GM12878 (cell line): ENCODE data around the gene MYO1E. TPM values are rescaled to one million over a fixed set of nuclear protein-coding genes. Genes with fewer than 3 reads are reported as not detected.

ENCODE experiments used
- BHLHE40 ChIP-seq, 2 experiments: fragments of 450-650 bp in 1 of 2; IDR thresholded peaks; 2 replicates each; pipeline ENCODE4 v1.6.1; 2011 to 2017; ENCODE audit warnings: low read depth in 2 of 2, borderline replicate concordance in 1 of 2, improper control_type of control experiment in 1 of 2, low read length in 1 of 2, mild to moderate bottlenecking in 1 of 2
- CBFB ChIP-seq: IDR thresholded peaks from 2 replicates; pipeline ENCODE4 v1.6.1; 2016; ENCODE audit warnings: antibody characterized with exemption, low read depth
- EED ChIP-seq: sonication (generic); IDR thresholded peaks from 2 replicates; pipeline ENCODE4 v1.6.1; 2016; ENCODE audit warnings: antibody characterized with exemption, low read depth
- ETV6 ChIP-seq, 2 experiments: fragments of 450-650 bp in 1 of 2; IDR thresholded peaks in 1 of 2; conservative IDR thresholded peaks in 1 of 2; 2 replicates each; pipeline ENCODE4 v1.6.1; 2014; ENCODE audit warnings: antibody characterized with exemption in 1 of 2, borderline replicate concordance in 1 of 2, low read depth in 1 of 2, mild to moderate bottlenecking in 1 of 2, moderate library complexity in 1 of 2
- FOXM1 ChIP-seq: IDR thresholded peaks from 2 replicates; pipeline ENCODE4 v1.6.1; 2012; ENCODE audit warnings: low read depth, mild to moderate bottlenecking, inconsistent platforms, low read length, moderate library complexity
- MTA3 ChIP-seq: IDR thresholded peaks from 2 replicates; pipeline ENCODE4 v1.6.1; 2012; ENCODE audit warnings: low read length, inconsistent platforms, borderline replicate concordance
- NFIC ChIP-seq: IDR thresholded peaks from 2 replicates; pipeline ENCODE4 v1.6.1; 2012; ENCODE audit warnings: low read depth, mild to moderate bottlenecking, inconsistent platforms, low read length, moderate library complexity
- NR2F1 ChIP-seq: fragments of 450-650 bp; conservative IDR thresholded peaks from 2 replicates; pipeline ENCODE4 v1.6.1; 2017; ENCODE audit warnings: mild to moderate bottlenecking
- PAX5 ChIP-seq: IDR thresholded peaks from 2 replicates; pipeline ENCODE4 v1.6.1; 2011; ENCODE audit warnings: low read depth, low read length, borderline replicate concordance
- PML ChIP-seq: IDR thresholded peaks from 2 replicates; pipeline ENCODE4 v1.6.1; 2012; ENCODE audit warnings: low read length, inconsistent platforms
- RUNX3 ChIP-seq: IDR thresholded peaks from 2 replicates; pipeline ENCODE4 v1.6.1; 2012; ENCODE audit warnings: low read length, inconsistent platforms
- SIN3A ChIP-seq: IDR thresholded peaks from 2 replicates; pipeline ENCODE4 v1.6.1; 2012; ENCODE audit warnings: low read depth, low read length, improper control_type of control experiment
- SMARCA5 ChIP-seq: fragments of 450-650 bp; IDR thresholded peaks from 2 replicates; pipeline ENCODE4 v1.6.1; 2017; ENCODE audit warnings: mild to moderate bottlenecking
- SREBF1 ChIP-seq: IDR thresholded peaks from 2 replicates; pipeline ENCODE4 v1.6.1; 2012; ENCODE audit warnings: mild to moderate bottlenecking, low read length
- polyA plus RNA-seq, 11 experiments: library from polyadenylated mRNA; depleted of rRNA in 4 of 11; unstranded in 6 of 11; stranded (reverse) in 5 of 11; fragments of >200 nt; fragmentation: Nextera tagmentation in 4 of 11; fragmentation: Illumina TruSeq in 1 of 11; extraction: Ambion mirVana in 4 of 11; extraction: Trizol in 1 of 11; gene quantifications; 1 replicate in 1 of 11; 2 replicates in 10 of 11; pipeline versions ENCODE4 v1.2.1 to v1.2.3, GENCODE V29; 2011 to 2016; ENCODE audit warnings: inconsistent platforms in 2 of 11, missing spikeins in 2 of 11, low read depth in 1 of 11
- total RNA-seq, 4 experiments: library from RNA; depleted of rRNA in 3 of 4; stranded (reverse); fragments of >200 nt in 3 of 4; fragmentation: Illumina TruSeq in 1 of 4; extraction: Trizol in 1 of 4; gene quantifications; 2 replicates each; pipeline versions ENCODE4 v1.2.1 to v1.2.3, GENCODE V29; 2013 to 2021
- TF ChIP-seq, protein P1 (sequence below): IDR thresholded peaks from 2 replicates; pipeline ENCODE4 v1.6.1; 2012; ENCODE audit warnings: low read length, inconsistent platforms
- TF ChIP-seq, protein P2 (sequence below): IDR thresholded peaks from 2 replicates; pipeline ENCODE4 v1.6.1; 2011; ENCODE audit warnings: borderline replicate concordance, low read depth, mild to moderate bottlenecking, moderate library complexity, low read length; ENCODE audit not compliant: insufficient read depth, poor library complexity, severe bottlenecking

Gene MYO1E
- total and polyA plus RNA-seq, 10 of the 15 experiments (the other 5 are each of a cell fraction or from before 2014, with no cell fraction given), result 10.3 to 266 (median 64.9) TPM

DNA sequence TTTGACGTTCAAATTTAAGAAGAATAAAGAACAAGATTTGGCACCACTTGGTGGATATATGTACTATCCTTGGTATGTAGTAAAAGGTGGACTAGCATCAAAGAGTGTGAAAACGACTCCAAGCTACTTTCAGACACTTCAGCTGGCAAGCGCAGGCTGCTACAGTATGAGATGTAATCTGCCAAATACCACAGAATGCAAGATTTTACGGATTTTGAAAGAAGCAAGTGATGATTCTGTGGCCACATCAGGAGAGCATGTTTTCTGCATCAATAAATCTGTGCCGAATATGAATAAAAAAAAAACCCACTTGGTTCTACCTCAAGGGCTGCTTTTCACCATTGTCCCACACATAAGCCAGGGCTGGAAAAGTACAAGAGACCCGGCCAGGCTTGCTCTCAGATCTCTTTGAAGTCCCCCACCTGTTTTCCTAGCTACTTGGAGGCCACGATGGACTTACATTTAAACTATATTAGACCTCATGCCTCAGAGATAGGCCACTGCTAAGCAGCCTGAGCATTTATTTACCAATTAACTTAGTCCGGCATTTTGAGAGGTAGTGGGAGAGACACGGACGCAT lies 37.4 kb downstream of the MYO1E start (continued):
- TF ChIP-seq NFIC (peak; percentile 90), PAX5 (0 out of 2 replicates have a peak, but pooled peaks have one; percentile 36), SIN3A (no peak), PML (peak; percentile 44; the same call in 1 of the 2 replicates), NR2F1 (no peak), EED (0 out of 2 replicates have a peak, but pooled peaks have one; percentile 35), CBFB (0 out of 2 replicates have a peak, but pooled peaks have one; percentile 28), FOXM1 (peak; percentile 74; the same call in 1 of the 2 replicates), RUNX3 (peak; percentile 97), MTA3 (0 out of 2 replicates have a peak, but pooled peaks have one; percentile 56), SMARCA5 (no peak), ETV6 (conservative IDR thresholded peaks at IDR 0.05 in 1 of 2, IDR thresholded peaks at IDR 0.05 in 1 of 2; ENCODE audit: borderline replicate concordance in 1 of 2, low read depth in 1 of 2) (peak in 1 of 2 experiments; percentile 40; a peak in 1 of 4 replicates), SREBF1 (no peak), BHLHE40 (IDR thresholded peaks at IDR 0.05; ENCODE audit: borderline replicate concordance in 1 of 2, low read depth in 2 of 2, low read length in 1 of 2) (no peak)
- TF ChIP-seq, protein P1, sequence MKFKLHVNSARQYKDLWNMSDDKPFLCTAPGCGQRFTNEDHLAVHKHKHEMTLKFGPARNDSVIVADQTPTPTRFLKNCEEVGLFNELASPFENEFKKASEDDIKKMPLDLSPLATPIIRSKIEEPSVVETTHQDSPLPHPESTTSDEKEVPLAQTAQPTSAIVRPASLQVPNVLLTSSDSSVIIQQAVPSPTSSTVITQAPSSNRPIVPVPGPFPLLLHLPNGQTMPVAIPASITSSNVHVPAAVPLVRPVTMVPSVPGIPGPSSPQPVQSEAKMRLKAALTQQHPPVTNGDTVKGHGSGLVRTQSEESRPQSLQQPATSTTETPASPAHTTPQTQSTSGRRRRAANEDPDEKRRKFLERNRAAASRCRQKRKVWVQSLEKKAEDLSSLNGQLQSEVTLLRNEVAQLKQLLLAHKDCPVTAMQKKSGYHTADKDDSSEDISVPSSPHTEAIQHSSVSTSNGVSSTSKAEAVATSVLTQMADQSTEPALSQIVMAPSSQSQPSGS, result 0 out of 2 replicates have a peak, but pooled peaks have one; percentile 49
- TF ChIP-seq, protein P2, sequence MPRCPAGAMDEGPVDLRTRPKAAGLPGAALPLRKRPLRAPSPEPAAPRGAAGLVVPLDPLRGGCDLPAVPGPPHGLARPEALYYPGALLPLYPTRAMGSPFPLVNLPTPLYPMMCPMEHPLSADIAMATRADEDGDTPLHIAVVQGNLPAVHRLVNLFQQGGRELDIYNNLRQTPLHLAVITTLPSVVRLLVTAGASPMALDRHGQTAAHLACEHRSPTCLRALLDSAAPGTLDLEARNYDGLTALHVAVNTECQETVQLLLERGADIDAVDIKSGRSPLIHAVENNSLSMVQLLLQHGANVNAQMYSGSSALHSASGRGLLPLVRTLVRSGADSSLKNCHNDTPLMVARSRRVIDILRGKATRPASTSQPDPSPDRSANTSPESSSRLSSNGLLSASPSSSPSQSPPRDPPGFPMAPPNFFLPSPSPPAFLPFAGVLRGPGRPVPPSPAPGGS, result peak; percentile 60
